ENCODE data around the gene ZNF341.
"Not testable (repeated sequence)": the region's sequence is repeated elsewhere in the genome, so short reads cannot be mapped to it uniquely, and the experiment has no call there.

Gene ZNF341

DNA sequence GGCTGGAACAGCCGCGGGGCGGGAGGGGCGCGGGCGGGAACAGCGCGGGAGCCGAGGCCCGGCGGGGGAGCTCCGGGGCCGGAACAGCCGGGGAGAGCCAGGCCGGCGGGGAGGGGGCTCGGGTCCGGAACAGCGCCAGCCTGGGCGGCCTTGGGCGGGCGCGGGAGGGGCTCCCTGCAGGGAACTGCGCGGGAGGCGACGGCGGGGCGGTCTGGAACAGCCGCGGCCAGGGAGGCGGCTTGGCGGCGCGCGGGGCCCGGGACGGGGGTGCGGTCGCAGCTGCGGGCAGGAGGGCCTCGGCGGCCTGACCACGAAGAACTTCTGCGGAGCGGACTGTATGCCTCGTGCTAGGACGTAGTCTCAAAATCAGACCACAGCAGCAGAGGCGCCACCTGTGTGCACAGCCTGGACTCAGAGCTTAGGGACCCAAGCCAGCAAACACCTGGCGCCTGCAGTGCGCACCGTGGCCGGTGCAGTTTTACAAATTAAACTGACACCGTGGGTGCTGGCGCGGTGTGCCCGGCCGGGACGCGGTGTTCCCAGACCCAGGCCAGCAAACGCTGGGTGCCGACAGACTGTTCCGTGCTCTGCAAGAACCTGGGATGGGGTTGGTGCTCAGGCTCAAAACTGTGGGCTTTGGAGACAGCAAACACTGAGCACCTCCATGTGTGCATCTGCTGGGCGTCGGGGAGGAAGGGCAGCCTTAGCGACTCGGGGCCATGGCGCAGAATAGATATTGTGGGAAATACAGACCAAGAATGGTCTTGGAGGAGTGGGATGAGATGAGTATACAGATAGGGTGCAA is 572 bp downstream of the ZNF341 start:
- peak; percentile 93 to 96 for DNase-seq

- DNase-seq, result no peak
These were observed 2.1 kb downstream of the ZNF341 start for GRCh38 chr20:33733654-33734576.

- no peak for DNase-seq
These were observed 5.2 kb downstream of the ZNF341 start for GRCh38 chr20:33736962-33737361.

DNA sequence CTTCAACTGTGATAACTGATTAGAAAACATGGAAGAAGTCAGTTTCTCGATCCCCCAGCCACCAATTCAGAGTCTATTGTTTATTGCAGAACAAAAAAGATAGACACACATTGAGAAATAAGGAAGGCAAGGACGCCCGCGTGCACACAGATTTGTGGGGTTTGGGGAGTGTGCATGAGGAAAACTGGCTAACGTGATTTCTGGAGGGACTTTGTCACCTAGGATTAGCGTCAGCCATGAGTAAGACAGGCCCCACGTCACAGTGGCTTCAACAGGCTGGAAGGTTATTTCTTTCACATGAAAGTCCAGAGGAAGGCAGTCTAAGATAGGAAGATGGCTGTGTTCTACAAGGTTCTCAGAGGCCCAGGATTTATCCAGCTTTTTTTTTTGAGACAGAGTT is 7.7 kb downstream of the ZNF341 start:
- DNase-seq, result no peak

GRCh38 chr20:33740189-33740588 is 8.4 kb downstream of the ZNF341 start:
- DNase-seq, result no peak

DNA sequence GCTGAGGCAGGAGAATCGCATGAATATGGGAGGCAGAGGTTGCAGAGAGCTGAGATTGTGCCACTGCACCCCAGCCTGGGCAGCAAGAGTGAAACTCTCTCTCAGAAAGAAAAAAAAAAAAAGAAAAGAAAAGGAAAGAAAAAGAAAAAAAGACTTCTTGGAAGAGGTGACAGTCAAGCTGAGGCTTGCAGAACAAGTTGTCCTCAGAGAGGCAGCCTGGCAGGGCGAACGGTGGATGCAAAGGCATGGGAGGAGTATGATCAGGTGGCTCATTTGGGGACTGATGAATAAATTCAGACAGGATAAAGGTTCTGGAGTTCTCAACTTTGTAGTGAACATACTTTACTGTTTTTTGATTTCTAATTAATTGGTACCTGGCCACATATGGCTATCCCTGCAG is 12.4 kb downstream of the ZNF341 start:
- DNase-seq, result no peak

- no peak for DNase-seq
These were observed 13.1 kb downstream of the ZNF341 start for GRCh38 chr20:33744773-33745385.

DNA sequence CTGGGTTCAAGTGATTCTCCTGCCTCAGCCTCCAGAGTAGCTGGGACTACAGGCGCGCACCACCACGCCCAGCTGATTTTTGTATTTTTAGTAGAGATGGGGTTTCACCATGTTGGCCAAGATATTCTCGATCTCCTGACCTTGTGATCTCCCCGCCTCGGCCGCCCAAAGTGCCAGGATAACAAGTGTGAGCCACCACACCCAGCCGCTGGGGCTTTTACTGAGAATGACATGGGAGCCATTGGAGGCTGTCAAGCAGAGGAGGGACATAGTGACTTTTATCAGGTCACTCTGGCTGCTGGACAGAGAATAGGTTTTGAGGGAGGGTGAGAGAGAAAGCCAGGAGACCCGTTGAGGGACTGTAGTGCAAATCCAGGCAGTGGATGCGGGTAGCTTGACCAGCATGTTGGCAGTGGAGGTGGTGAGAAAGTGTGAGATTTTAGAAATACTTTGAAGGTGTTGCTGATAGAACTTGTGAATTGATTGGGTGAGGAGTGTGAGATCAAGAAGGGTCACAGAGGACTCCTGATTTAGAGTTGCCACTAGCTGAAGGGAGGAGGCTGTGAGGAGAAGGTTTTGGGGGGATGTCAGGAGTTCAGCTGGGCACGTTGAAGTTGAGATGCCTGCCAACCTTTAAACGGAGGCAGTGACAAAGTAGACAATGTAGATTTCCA is 14.7 kb downstream of the ZNF341 start:
- no peak for DNase-seq

DNA sequence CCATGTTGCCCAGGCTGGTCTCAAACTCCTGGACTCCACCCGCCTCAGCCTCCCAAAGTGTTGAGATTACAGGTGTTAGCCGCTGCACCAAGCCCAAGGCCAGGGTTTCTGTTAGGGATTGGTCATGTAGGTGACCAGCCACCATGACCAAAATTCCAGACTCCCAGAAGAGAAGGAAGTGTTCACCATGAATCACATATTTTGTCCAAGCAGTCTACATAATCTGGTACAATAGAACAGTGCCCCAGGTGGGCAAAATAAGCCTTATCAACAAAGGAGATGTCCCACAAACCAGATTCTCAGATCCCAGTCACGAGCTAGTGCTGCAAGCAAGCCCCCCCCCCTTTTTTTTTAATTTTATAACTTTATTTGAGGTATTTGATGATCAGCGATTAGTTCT is 20.0 kb downstream of the ZNF341 start:
- DNase-seq, result no peak

DNA sequence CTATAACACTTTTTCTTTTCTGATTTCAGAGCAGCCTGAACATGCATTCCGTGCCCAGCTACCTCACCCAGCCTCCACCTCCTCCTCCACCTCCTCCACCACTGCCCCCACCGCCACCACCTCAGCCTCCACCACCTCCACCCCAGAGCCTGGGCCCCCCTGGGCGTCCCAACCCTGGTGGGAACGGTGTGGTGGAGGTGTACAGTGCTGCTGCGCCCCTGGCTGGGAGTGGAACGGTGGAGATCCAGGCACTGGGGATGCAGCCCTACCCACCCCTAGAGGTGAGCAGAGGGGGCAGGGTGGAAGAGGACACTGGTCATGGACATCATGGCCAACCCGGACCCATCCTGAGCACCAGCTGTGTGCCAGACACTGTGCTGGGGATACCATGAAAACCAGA is 21.3 kb downstream of the ZNF341 start:
- no peak for DNase-seq

GRCh38 chr20:33753763-33754162 is 22.0 kb downstream of the ZNF341 start:
- no peak for DNase-seq

DNA sequence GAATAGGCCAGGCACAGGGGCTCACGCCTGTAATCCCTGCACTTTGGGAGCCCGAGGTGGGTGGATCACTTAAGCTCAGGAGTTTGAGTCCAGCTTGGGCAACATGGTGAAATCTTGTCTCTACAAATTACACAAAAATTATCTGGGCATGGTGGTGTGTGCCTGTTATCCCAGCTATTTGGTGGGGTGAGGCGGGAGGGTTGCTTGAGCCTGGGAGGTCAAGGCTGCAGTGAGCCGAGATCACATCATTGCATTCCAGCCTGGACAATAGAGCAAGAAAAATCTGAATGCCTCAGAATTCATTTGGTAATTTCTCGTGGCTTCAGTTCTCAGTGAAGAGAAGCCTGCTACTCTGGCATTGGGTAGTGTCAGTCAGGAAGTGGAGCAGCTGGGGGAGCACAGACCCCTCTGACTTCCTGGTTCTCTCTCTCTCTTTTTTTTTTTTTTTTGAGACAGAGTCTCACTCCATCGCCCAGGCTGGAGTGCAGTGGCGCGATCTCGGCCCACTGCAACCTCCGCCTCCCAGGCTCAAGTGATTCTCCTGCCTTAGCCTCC is 24.2 kb downstream of the ZNF341 start:
- not testable (repeated sequence) for DNase-seq

DNA sequence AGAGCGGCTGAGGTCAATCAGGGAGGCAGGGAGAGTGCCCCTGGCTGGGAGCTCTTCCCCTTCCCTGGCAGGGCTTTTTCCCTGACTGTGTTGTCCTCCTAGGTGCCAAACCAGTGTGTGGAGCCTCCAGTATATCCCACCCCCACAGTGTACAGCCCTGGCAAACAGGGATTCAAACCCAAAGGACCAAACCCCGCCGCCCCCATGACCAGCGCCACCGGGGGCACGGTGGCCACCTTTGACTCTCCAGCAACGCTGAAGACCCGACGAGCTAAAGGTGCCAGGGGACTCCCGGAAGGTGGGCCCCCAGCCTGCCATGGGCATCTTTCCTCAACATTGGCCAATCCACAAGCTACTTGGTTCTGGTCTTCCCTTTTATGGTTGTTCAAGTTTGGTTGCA is 25.2 kb downstream of the ZNF341 start:
- DNase-seq, result no peak

DNA sequence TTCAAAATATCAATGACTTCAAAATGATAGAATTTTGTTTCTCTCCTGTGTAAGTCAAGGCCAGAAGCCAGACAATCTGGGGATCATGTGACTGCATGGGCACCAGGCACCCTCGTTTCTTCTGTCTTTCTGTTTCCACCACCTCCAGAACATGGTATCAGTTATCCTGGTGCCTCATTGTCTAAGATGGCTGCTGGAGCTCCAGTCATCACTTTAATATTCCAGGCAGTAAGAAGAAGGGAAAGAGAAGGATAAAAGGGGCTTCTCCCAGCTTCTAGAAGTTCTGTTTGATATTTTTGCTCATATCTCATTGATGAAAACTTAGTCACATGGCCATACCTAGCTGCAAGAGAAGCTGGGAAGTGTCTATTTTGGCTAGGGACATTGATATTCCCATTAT is 25.7 kb downstream of the ZNF341 start:
- no peak for DNase-seq

DNA sequence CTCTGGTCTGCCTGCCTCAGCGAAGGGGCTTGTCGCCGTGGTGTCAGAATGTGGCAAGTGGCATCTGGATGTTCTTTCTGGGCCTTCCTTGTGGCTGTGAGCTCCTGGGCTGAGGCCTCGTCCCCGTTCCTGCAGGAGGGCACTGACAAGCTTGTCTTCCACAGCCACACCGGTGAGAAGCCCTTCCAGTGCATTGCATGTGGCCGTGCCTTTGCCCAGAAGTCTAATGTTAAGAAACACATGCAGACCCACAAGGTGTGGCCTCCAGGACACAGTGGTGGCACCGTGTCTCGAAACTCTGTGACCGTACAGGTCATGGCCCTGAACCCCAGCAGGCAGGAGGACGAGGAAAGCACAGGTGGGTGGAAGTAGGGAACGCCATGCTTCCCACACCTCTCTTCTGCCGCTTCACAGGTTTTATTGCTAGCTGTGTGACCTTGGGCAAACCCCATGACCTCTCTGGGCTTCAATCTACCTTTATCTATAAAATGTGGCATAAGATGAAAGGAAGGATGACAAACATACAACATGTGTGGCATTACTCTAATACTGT is 30.0 kb downstream of the ZNF341 start:
- no peak for DNase-seq

DNA sequence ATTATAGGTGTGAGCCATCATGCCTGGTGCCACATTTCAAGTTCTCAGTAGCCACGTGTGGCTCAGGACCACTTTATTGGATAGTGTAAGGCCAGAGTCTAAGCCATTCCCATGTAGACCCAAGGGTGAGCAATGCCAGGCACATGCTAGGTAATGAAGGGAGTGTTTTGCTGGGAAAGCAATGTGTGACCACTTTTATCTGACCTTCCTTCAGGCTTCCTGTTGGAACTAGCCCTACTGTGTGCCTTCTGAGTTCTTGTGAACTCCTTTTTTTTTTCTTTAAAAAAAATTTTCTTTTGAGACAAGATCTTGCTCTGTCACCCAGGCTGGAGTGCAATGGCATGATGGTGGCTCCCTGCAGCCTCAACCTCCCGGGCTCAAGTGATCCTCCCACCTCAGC is 33.3 kb downstream of the ZNF341 start:
- no peak for DNase-seq

GRCh38 chr20:33765592-33765991 is 33.8 kb downstream of the ZNF341 start:
- no peak for DNase-seq

GRCh38 chr20:33766686-33767085 is 34.9 kb downstream of the ZNF341 start:
- no peak for DNase-seq

DNA sequence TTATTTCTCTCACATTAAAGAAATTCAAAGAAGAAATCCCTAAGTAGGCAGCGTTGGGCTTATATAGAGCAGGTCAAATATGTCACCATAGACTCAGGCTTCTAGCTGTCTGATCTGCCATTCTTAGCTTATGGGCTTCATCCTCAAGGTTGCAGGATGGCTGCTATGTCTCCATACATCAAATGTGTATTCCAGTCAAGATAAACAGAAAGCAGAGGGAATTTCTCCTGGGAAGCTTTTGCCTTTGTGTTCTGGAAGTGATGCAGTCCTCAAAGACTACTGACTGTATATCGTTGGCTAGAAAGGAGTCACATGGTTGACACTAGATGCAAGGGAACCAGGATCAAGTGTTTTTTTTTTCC is 36.0 kb downstream of the ZNF341 start:
- no peak for DNase-seq

DNA sequence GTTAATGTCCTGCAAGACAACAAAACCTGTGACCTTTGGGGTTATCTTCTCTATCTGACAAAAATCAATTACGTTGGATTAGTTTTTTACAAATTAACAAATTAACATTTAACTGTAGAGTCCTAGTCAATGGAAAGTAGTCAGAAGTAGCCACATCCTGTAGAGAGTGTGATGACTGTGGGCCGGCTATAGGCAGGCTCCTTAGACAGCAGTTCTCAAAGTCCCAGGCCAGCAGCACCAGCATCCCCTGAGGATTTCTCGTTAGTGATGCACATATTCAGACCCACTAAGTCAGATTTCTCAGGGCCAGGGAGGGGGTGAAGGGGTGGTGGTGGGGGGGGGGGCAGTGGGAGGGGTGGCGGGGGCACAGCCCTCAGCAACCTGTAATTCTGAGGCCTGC is 37.2 kb downstream of the ZNF341 start:
- DNase-seq, result no peak

- DNase-seq, result no peak
These were observed 38.2 kb downstream of the ZNF341 start for GRCh38 chr20:33770005-33770404.

DNA sequence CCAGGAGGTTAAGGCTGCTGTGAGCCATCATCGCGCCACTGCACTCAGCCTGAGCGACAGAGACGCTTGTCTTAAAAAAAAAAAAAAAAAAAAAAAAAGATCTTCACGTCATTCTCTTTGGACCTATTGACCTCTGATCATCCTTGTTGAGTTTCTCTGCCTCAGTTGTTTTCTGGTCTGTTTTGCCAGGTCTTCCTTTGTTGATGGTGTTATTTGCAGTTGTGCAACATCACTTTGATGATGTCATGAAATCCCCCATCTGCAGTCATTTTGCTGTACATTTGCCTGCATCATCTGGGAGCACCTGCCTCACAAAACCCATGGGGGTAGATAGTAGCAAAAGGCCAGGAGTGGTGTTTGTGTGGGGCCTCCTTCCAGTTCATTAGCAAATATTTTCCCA is 40.1 kb downstream of the ZNF341 start:
- no peak for DNase-seq
